Measurements from ENCODE around the gene SLC36A3.
"Not testable (repeated sequence)": the region's sequence is repeated elsewhere in the genome, so short reads cannot be mapped to it uniquely, and the experiment has no call there.

SLC36A3 gene

GRCh38 chr5:151258816-151259215, 44.8 kb downstream of the SLC36A3 start:
- DNase-seq, result no peak

- no peak for DNase-seq
Measured at GRCh38 chr5:151258201-151258611, 45.4 kb downstream of the SLC36A3 start.

- no peak for DNase-seq
Measured at GRCh38 chr5:151257731-151258181, 45.8 kb downstream of the SLC36A3 start.

GRCh38 chr5:151255621-151256286, 47.8 kb downstream of the SLC36A3 start:
- no peak for DNase-seq

GRCh38 chr5:151254990-151255389, 48.6 kb downstream of the SLC36A3 start:
- not testable (repeated sequence) for DNase-seq

GRCh38 chr5:151254556-151254955, 49.0 kb downstream of the SLC36A3 start:
- no peak for DNase-seq

- no peak for DNase-seq
Measured at GRCh38 chr5:151253605-151253950, 50.0 kb downstream of the SLC36A3 start.

GRCh38 chr5:151252762-151253604, 50.6 kb downstream of the SLC36A3 start, which contains the start of gene GM2A:
Gene GM2A, plus strand, starts transcription at chr5:151253185. Its CDS starts 32 bp downstream, at chr5:151253217.
- peak; percentile 99 for DNase-seq

- no peak for DNase-seq
Measured at GRCh38 chr5:151251621-151252020, 51.9 kb downstream of the SLC36A3 start.

GRCh38 chr5:151251001-151251551, 52.5 kb downstream of the SLC36A3 start:
- DNase-seq, result peak; percentile 61

- no peak for DNase-seq
Measured at GRCh38 chr5:151250346-151251000, 53.1 kb downstream of the SLC36A3 start.

GRCh38 chr5:151249281-151249680, 54.3 kb downstream of the SLC36A3 start:
- DNase-seq, result no peak

- no peak for DNase-seq
Measured at GRCh38 chr5:151248651-151249050, 54.9 kb downstream of the SLC36A3 start.

- no peak for DNase-seq
Measured at GRCh38 chr5:151245680-151246219, 57.8 kb downstream of the SLC36A3 start.

GRCh38 chr5:151244206-151244605, 59.4 kb downstream of the SLC36A3 start:
- no peak for DNase-seq

- DNase-seq, result no peak
Measured at GRCh38 chr5:151243564-151243963, 60.0 kb downstream of the SLC36A3 start.

GRCh38 chr5:151243127-151243526, 60.4 kb downstream of the SLC36A3 start:
- no peak for DNase-seq

- DNase-seq, result no peak
Measured at GRCh38 chr5:151240924-151241635, 62.5 kb downstream of the SLC36A3 start.

GRCh38 chr5:151240268-151240835, 63.2 kb downstream of the SLC36A3 start:
- DNase-seq, result not testable (repeated sequence)

GRCh38 chr5:151239237-151239861, 64.2 kb downstream of the SLC36A3 start:
- peak; percentile 69 for DNase-seq

GRCh38 chr5:151238303-151238741, 65.2 kb downstream of the SLC36A3 start:
- no peak for DNase-seq
